Measurements from ENCODE around the gene C1QTNF9B.

- TF ChIP-seq POLR2A (IDR thresholded peaks at IDR 0.05; ENCODE audit: low read length) (no peak), GATA1 (IDR thresholded peaks at IDR 0.05; ENCODE audit: low read depth, low read length) (no peak)
Observed at GRCh38 chr13:23865026-23865425, 32.3 kb downstream of the C1QTNF9B start.

Measured in erythroblast (primary cell).